Cardiac muscle cell (in vitro differentiated cells and primary cell): ENCODE data around the gene JMJD8. TPM values are rescaled to one million over a fixed set of nuclear protein-coding genes. Genes with fewer than 3 reads are reported as not detected.

ENCODE experiments used
- DNase-seq, 2 donors: peaks; one replicate each; pipeline versions ENCODE4 v3.0.0 to v3.0.0-alpha.2; 2010 to 2017; ENCODE audit warnings: low read depth in 1 of 2, low spot score in 1 of 2
- H3K27ac ChIP-seq: fragments of 200-600 bp; sonication (generic); 2 replicates; pipeline ENCODE4 v1.5.1; 2016
- H3K27me3 ChIP-seq: fragments of 200-600 bp; sonication (generic); 2 replicates; pipeline ENCODE4 v1.6.0; 2016; ENCODE audit warnings: control low read depth
- H3K36me3 ChIP-seq: fragments of 200-600 bp; sonication (generic); 2 replicates; pipeline ENCODE4 v1.5.1; 2016; ENCODE audit warnings: control low read depth
- H3K4me1 ChIP-seq: fragments of 200-600 bp; sonication (generic); 2 replicates; pipeline ENCODE4 v1.8.1; 2017; ENCODE audit warnings: low read depth, mild to moderate bottlenecking, mixed run types
- H3K4me3 ChIP-seq: fragments of 200-600 bp; sonication (generic); 2 replicates; pipeline ENCODE4 v1.5.1; 2016; ENCODE audit warnings: mild to moderate bottlenecking
- H3K9me3 ChIP-seq: fragments of 200-600 bp; sonication (generic); 2 replicates; pipeline ENCODE4 v1.5.1; 2017; ENCODE audit warnings: low read depth, mild to moderate bottlenecking, control low read depth
- CTCF ChIP-seq: IDR thresholded peaks from 2 replicates; pipeline ENCODE4 v1.5.1; 2012; ENCODE audit warnings: low read depth, mild to moderate bottlenecking, low read length
- polyA plus RNA-seq: library from polyadenylated mRNA; unstranded; fragments of >200 nt; fragmentation: Nextera tagmentation; extraction: Ambion mirVana; gene quantifications from 2 replicates; pipeline ENCODE4 v1.2.1, GENCODE V29; 2016
- total RNA-seq: library from RNA; depleted of rRNA; stranded (reverse); fragments of >200 nt; gene quantifications from 2 replicates; pipeline ENCODE4 v1.2.3, GENCODE V29; 2016

Gene JMJD8
- total and polyA plus RNA-seq, 2 experiments from 2014 or later = 105 to 118 TPM

- no peak overlapping the region for H3K4me3 ChIP-seq
Measured at GRCh38 chr16:633336-634050, 50.6 kb downstream of the JMJD8 start.

GRCh38 chr16:632486-633335, 51.4 kb downstream of the JMJD8 start:
- no peak for TF ChIP-seq CTCF
- H3K36me3 ChIP-seq = peaks cover 9% of the 10 kb centered on the region
- no peak overlapping the region for H3K27ac ChIP-seq
- H3K9me3 ChIP-seq = no peaks in the 10 kb centered on the region
- no peaks in the 10 kb centered on the region for H3K27me3 ChIP-seq
- peaks cover 28% of the 10 kb centered on the region for H3K4me1 ChIP-seq
- no peak for DNase-seq
- H3K4me3 ChIP-seq = no peak overlapping the region

More at GRCh38 chr16:633336-634050, 50.6 kb downstream of the JMJD8 start:
- H3K36me3 ChIP-seq = peaks cover 9% of the 10 kb centered on the region
- no peak for TF ChIP-seq CTCF
- DNase-seq = no peak
- no peaks in the 10 kb centered on the region for H3K27me3 ChIP-seq
- no peaks in the 10 kb centered on the region for H3K9me3 ChIP-seq
- peaks cover 36% of the 10 kb centered on the region for H3K4me1 ChIP-seq
- no peak overlapping the region for H3K27ac ChIP-seq

- Histone ChIP-seq H3K27ac (no peak overlapping the region), H3K4me1 (peaks cover 23% of the 10 kb centered on the region), H3K9me3 (no peaks in the 10 kb centered on the region), H3K36me3 (peaks cover 12% of the 10 kb centered on the region), H3K27me3 (no peaks in the 10 kb centered on the region), H3K4me3 (no peak overlapping the region)
- DNase-seq = no peak
- TF ChIP-seq CTCF = no peak
Measured at GRCh38 chr16:631808-632358, 52.3 kb downstream of the JMJD8 start.

Other genes starting within 250 kb of the JMJD8 start
- 58.2 and 63.3 TPM in 2 replicates for gene CAPN15, start 156.6 kb downstream of the JMJD8 start, total RNA-seq
- gene CAPN15, start 156.6 kb downstream of the JMJD8 start, polyA plus RNA-seq = 19.0 and 38.1 TPM in 2 replicates
- gene PRR35, start 123.9 kb downstream of the JMJD8 start, total RNA-seq = 0.14 and 0.66 TPM in 2 replicates
- gene PRR35, start 123.9 kb downstream of the JMJD8 start, polyA plus RNA-seq = 0.40 TPM in 1 of 2 replicates, not detected in the other
- gene NHLRC4, start 117.3 kb downstream of the JMJD8 start, total RNA-seq = 3.6 and 3.9 TPM in 2 replicates
- 2.2 and 2.6 TPM in 2 replicates for gene NHLRC4, start 117.3 kb downstream of the JMJD8 start, polyA plus RNA-seq
- 124 and 126 TPM in 2 replicates for gene PIGQ, start 114.4 kb downstream of the JMJD8 start, total RNA-seq
- gene PIGQ, start 114.4 kb downstream of the JMJD8 start, polyA plus RNA-seq = 89.2 and 110 TPM in 2 replicates
- 40.7 and 45.9 TPM in 2 replicates for gene RAB40C, start 94.3 kb downstream of the JMJD8 start, total RNA-seq
- gene RAB40C, start 94.3 kb downstream of the JMJD8 start, polyA plus RNA-seq = 30.8 and 36.9 TPM in 2 replicates
- gene WFIKKN1, start 53.3 kb downstream of the JMJD8 start, total RNA-seq = 85.8 and 125 TPM in 2 replicates
- 79.6 and 105 TPM in 2 replicates for gene WFIKKN1, start 53.3 kb downstream of the JMJD8 start, polyA plus RNA-seq
- 196 and 201 TPM in 2 replicates for gene METTL26, start 48.0 kb downstream of the JMJD8 start, total RNA-seq
- 153 and 181 TPM in 2 replicates for gene METTL26, start 48.0 kb downstream of the JMJD8 start, polyA plus RNA-seq
- 123 and 144 TPM in 2 replicates for gene MCRIP2, start 42.5 kb downstream of the JMJD8 start, total RNA-seq
- gene MCRIP2, start 42.5 kb downstream of the JMJD8 start, polyA plus RNA-seq = 131 and 146 TPM in 2 replicates
- 25.6 and 26.5 TPM in 2 replicates for gene WDR90, start 35.0 kb downstream of the JMJD8 start, total RNA-seq
- 28.1 and 32.3 TPM in 2 replicates for gene WDR90, start 35.0 kb downstream of the JMJD8 start, polyA plus RNA-seq
- gene RHOT2, start 16.2 kb downstream of the JMJD8 start, total RNA-seq = 251 and 305 TPM in 2 replicates
- 294 and 315 TPM in 2 replicates for gene RHOT2, start 16.2 kb downstream of the JMJD8 start, polyA plus RNA-seq
- 3.6 and 12.9 TPM in 2 replicates for gene RHBDL1, start 8.7 kb downstream of the JMJD8 start, total RNA-seq
- gene RHBDL1, start 8.7 kb downstream of the JMJD8 start, polyA plus RNA-seq = 2.6 and 4.7 TPM in 2 replicates
- 176 and 207 TPM in 2 replicates for gene STUB1, start 3.9 kb downstream of the JMJD8 start, total RNA-seq
- gene STUB1, start 3.9 kb downstream of the JMJD8 start, polyA plus RNA-seq = 219 and 269 TPM in 2 replicates
- gene WDR24, start 6.1 kb upstream of the JMJD8 start, total RNA-seq = 17.6 and 23.3 TPM in 2 replicates
- 22.8 and 31.0 TPM in 2 replicates for gene WDR24, start 6.1 kb upstream of the JMJD8 start, polyA plus RNA-seq
- gene FBXL16, start 21.5 kb upstream of the JMJD8 start, total RNA-seq = 0.12 and 0.74 TPM in 2 replicates
- gene FBXL16, start 21.5 kb upstream of the JMJD8 start, polyA plus RNA-seq = 0.59 and 1.4 TPM in 2 replicates
- gene METRN, start 30.8 kb upstream of the JMJD8 start, total RNA-seq = 93.9 and 186 TPM in 2 replicates
- 299 and 330 TPM in 2 replicates for gene METRN, start 30.8 kb upstream of the JMJD8 start, polyA plus RNA-seq
- gene ANTKMT, start 36.8 kb upstream of the JMJD8 start, total RNA-seq = 55.1 and 62.5 TPM in 2 replicates
- 72.4 and 82.6 TPM in 2 replicates for gene ANTKMT, start 36.8 kb upstream of the JMJD8 start, polyA plus RNA-seq
- gene CCDC78, start 42.1 kb upstream of the JMJD8 start, total RNA-seq = 9.7 and 16.5 TPM in 2 replicates
- 3.6 and 4.2 TPM in 2 replicates for gene CCDC78, start 42.1 kb upstream of the JMJD8 start, polyA plus RNA-seq
- 31.6 and 47.5 TPM in 2 replicates for gene HAGHL, start 42.8 kb upstream of the JMJD8 start, total RNA-seq
- 27.7 and 37.0 TPM in 2 replicates for gene HAGHL, start 42.8 kb upstream of the JMJD8 start, polyA plus RNA-seq
- gene CIAO3, start 56.7 kb upstream of the JMJD8 start, total RNA-seq = 46.2 and 67.7 TPM in 2 replicates
- 43.3 and 72.2 TPM in 2 replicates for gene CIAO3, start 56.7 kb upstream of the JMJD8 start, polyA plus RNA-seq
- 0.32 and 4.5 TPM in 2 replicates for gene MSLN, start 76.4 kb upstream of the JMJD8 start, total RNA-seq
- not detected in 2 replicates for gene MSLN, start 76.4 kb upstream of the JMJD8 start, polyA plus RNA-seq
- 32.2 and 36.1 TPM in 2 replicates for gene RPUSD1, start 104.0 kb upstream of the JMJD8 start, total RNA-seq
- gene RPUSD1, start 104.0 kb upstream of the JMJD8 start, polyA plus RNA-seq = 27.0 and 34.3 TPM in 2 replicates
- gene CHTF18, start 104.3 kb upstream of the JMJD8 start, total RNA-seq = 57.4 and 107 TPM in 2 replicates
- 43.6 and 58.5 TPM in 2 replicates for gene CHTF18, start 104.3 kb upstream of the JMJD8 start, polyA plus RNA-seq
- gene GNG13, start 116.4 kb upstream of the JMJD8 start, total RNA-seq = not detected in 2 replicates
- 0.79 TPM in 1 of 2 replicates, not detected in the other for gene GNG13, start 116.4 kb upstream of the JMJD8 start, polyA plus RNA-seq